ENCODE results near the gene EBF3. TPM values are rescaled to one million over a fixed set of nuclear protein-coding genes. Genes with fewer than 3 reads are reported as not detected.

The EBF3 gene
- total and polyA plus RNA-seq, 7 donors = 1.2 to 8.9 (median 4.5) TPM; not detected in 1

GRCh38 chr10:129978980-129979379 lies 14.9 kb upstream of the EBF3 start:
- WGBS, 2 donors = 90 to 91% methylated on average over 6 of the region's 6 CpGs
- H3K9me3 ChIP-seq = peaks cover 0 to 14% (median 2%) of the 10 kb centered on the region in 4 donors
- no peaks in the 10 kb centered on the region for H3K4me1 ChIP-seq
- peaks cover 2 to 35% (median 4%) of the 10 kb centered on the region in 3 donors for H3K27me3 ChIP-seq
- no peaks in the 10 kb centered on the region for H3K36me3 ChIP-seq
- no peak overlapping the region for H3K27ac ChIP-seq
- H3K4me3 ChIP-seq = no peak overlapping the region
- intact Hi-C loops (cut with DNase I) = loop anchor here (10.0 kb wide), 1 partner anchor 1714 kb away; no protein-coding TSS in a partner anchor
- DNase-seq = no peak
- TF ChIP-seq POLR2A (IDR thresholded peaks at IDR 0.05) (no peak), CTCF (IDR thresholded peaks at IDR 0.05) (no peak), EP300 (IDR thresholded peaks at IDR 0.05) (no peak), POLR2AphosphoS5 (IDR thresholded peaks at IDR 0.05) (no peak)

GRCh38 chr10:129978322-129978721 lies 14.2 kb upstream of the EBF3 start:
- TF ChIP-seq POLR2AphosphoS5 (IDR thresholded peaks at IDR 0.05) (no peak), POLR2A (IDR thresholded peaks at IDR 0.05) (no peak), CTCF (IDR thresholded peaks at IDR 0.05) (no peak), EP300 (IDR thresholded peaks at IDR 0.05) (no peak)
- H3K27me3 ChIP-seq = peaks cover 8 to 38% (median 11%) of the 10 kb centered on the region in 3 donors
- intact Hi-C loops (cut with DNase I) = loop anchor here (10.0 kb wide), 1 partner anchor 1714 kb away; no protein-coding TSS in a partner anchor
- peaks cover 0 to 10% (median 2%) of the 10 kb centered on the region in 4 donors for H3K9me3 ChIP-seq
- WGBS, 2 donors = 82 to 93% methylated on average over 1 of the region's 1 CpG
- DNase-seq = no peak
- H3K4me3 ChIP-seq = no peak overlapping the region
- H3K4me1 ChIP-seq = no peaks in the 10 kb centered on the region
- H3K36me3 ChIP-seq = no peaks in the 10 kb centered on the region
- no peak overlapping the region for H3K27ac ChIP-seq

GRCh38 chr10:129977794-129978193 lies 13.7 kb upstream of the EBF3 start:
- H3K4me3 ChIP-seq = no peak overlapping the region
- H3K4me1 ChIP-seq = peaks cover 0 to 3% (median 1%) of the 10 kb centered on the region in 4 donors
- peaks cover 13 to 42% (median 16%) of the 10 kb centered on the region in 3 donors for H3K27me3 ChIP-seq
- H3K36me3 ChIP-seq = no peaks in the 10 kb centered on the region
- DNase-seq = no peak
- WGBS, 2 donors = 74 to 81% methylated on average over 10 of the region's 10 CpGs
- TF ChIP-seq POLR2A (IDR thresholded peaks at IDR 0.05) (no peak), POLR2AphosphoS5 (IDR thresholded peaks at IDR 0.05) (no peak), CTCF (IDR thresholded peaks at IDR 0.05) (no peak), EP300 (IDR thresholded peaks at IDR 0.05) (no peak)
- intact Hi-C loops (cut with DNase I) = loop anchor here (10.0 kb wide), 1 partner anchor 1713 kb away; no protein-coding TSS in a partner anchor
- H3K9me3 ChIP-seq = peaks cover 0 to 4% (median 0%) of the 10 kb centered on the region in 4 donors
- H3K27ac ChIP-seq = no peak overlapping the region

GRCh38 chr10:129973674-129974059 lies 9.6 kb upstream of the EBF3 start:
- no peaks in the 10 kb centered on the region for H3K9me3 ChIP-seq
- intact Hi-C loops (cut with DNase I) = loop anchor here (5.0 to 10.0 kb wide), 2 partner anchors 1709 to 1761 kb away; no protein-coding TSS in a partner anchor
- TF ChIP-seq CTCF (IDR thresholded peaks at IDR 0.05) (no peak), POLR2A (IDR thresholded peaks at IDR 0.05) (no peak), EP300 (IDR thresholded peaks at IDR 0.05) (no peak), POLR2AphosphoS5 (IDR thresholded peaks at IDR 0.05) (no peak)
- H3K27me3 ChIP-seq = peaks cover 52 to 82% (median 53%) of the 10 kb centered on the region in 3 donors
- H3K27ac ChIP-seq = no peak overlapping the region
- 79 to 85% methylated on average over 8 of the region's 8 CpGs for WGBS, 2 donors
- H3K4me1 ChIP-seq = peaks cover 0 to 43% (median 39%) of the 10 kb centered on the region in 4 donors
- no peaks in the 10 kb centered on the region for H3K36me3 ChIP-seq
- DNase-seq = no peak
- H3K4me3 ChIP-seq = no peak overlapping the region

All from sigmoid colon (tissue), 7 donors.